Panc1 (cell line): Measurements from ENCODE around the gene ADPRH. TPM values are rescaled to one million over a fixed set of nuclear protein-coding genes. Genes with fewer than 3 reads are reported as not detected.

Source experiments
- ATAC-seq: fragments of 200-7000 bp; cut with Tn5 transposase; 2 replicates; pipeline ENCODE4 v1.9.1; 2020; ENCODE audit warnings: mild to moderate bottlenecking, moderate library complexity
- BruUV-seq: library from RNA; stranded (reverse); fragments of 400-500 nt; replicated peaks from 2 replicates; lab custom pipeline; 2021; lab: Mats Ljungman, UMichigan
- CTCF ChIA-PET: fragments of 300-600 bp; sonication (Branson Sonifier 250); formaldehyde crosslinking; loops from one replicate; lab custom pipeline; 2022; ENCODE audit warnings: antibody characterized with exemption; lab: Charles Lee
- POLR2A ChIA-PET: fragments of 300-600 bp; sonication (Branson Sonifier 250); formaldehyde crosslinking; loops from one replicate; lab custom pipeline; 2022; ENCODE audit warnings: antibody characterized with exemption; lab: Charles Lee
- DNase-seq: peaks from one replicate; pipeline ENCODE4 v3.0.0-alpha.2; 2010; ENCODE audit warnings: low read depth, low spot score
- H3K27ac ChIP-seq: 2 replicates; pipeline ENCODE4 v1.5.1; 2011; ENCODE audit warnings: mild to moderate bottlenecking, low read length, inconsistent platforms
- H3K27me3 ChIP-seq: fragments of 200-500 bp; sonication (Bioruptor generic); 2 replicates; pipeline ENCODE4 v1.6.0; 2014; ENCODE audit warnings: low read length, inconsistent platforms; ENCODE audit not compliant: control insufficient read depth, insufficient read depth
- H3K36me3 ChIP-seq: fragments of 200-500 bp; sonication (Bioruptor generic); 2 replicates; pipeline ENCODE4 v1.5.1; 2014; ENCODE audit warnings: inconsistent platforms, mild to moderate bottlenecking, low read length, moderate library complexity; ENCODE audit not compliant: control insufficient read depth, insufficient read depth
- H3K4me1 ChIP-seq: 2 replicates; pipeline ENCODE4 v1.5.1; 2011; ENCODE audit warnings: inconsistent platforms, mild to moderate bottlenecking, low read length, moderate library complexity; ENCODE audit not compliant: control insufficient read depth, insufficient read depth
- H3K4me3 ChIP-seq, 2 experiments: 2 replicates each; pipeline ENCODE4 v1.5.1; 2011 to 2012; ENCODE audit warnings: low read depth in 2 of 2, low read length in 2 of 2, mild to moderate bottlenecking in 2 of 2, inconsistent platforms in 1 of 2, moderate library complexity in 1 of 2
- H3K9me3 ChIP-seq: fragments of 200-500 bp; sonication (Bioruptor generic); 2 replicates; pipeline ENCODE4 v1.5.1; 2014; ENCODE audit warnings: low read depth, mild to moderate bottlenecking, inconsistent platforms, low read length, moderate library complexity; ENCODE audit not compliant: control insufficient read depth, insufficient read depth
- CTCF ChIP-seq: fragments of 450-650 bp; IDR thresholded peaks from 2 replicates; pipeline ENCODE4 v1.5.1; 2017; ENCODE audit warnings: mild to moderate bottlenecking
- POLR2AphosphoS5 ChIP-seq: IDR thresholded peaks from 2 replicates; pipeline ENCODE4 v1.6.1; 2012; ENCODE audit warnings: mild to moderate bottlenecking, low read depth, low read length, moderate library complexity
- REST ChIP-seq, 2 experiments: IDR thresholded peaks; 2 replicates each; pipeline ENCODE4 v1.6.1; 2011 to 2012; ENCODE audit warnings: low read depth in 2 of 2, control low read depth in 1 of 2, low read length in 1 of 2, mild to moderate bottlenecking in 1 of 2, moderate library complexity in 1 of 2; ENCODE audit not compliant: insufficient read depth in 1 of 2
- SIN3A ChIP-seq: IDR thresholded peaks from 2 replicates; pipeline ENCODE4 v1.6.1; 2012; ENCODE audit warnings: low read depth, mild to moderate bottlenecking, low read length, moderate library complexity, borderline replicate concordance; ENCODE audit not compliant: insufficient read depth
- TCF7L2 ChIP-seq: IDR thresholded peaks from 2 replicates; pipeline ENCODE4 v1.6.1; 2011; ENCODE audit warnings: mild to moderate bottlenecking, low read depth, low read length, inconsistent platforms
- in situ Hi-C: cut with HindIII; loops from 2 replicates; pipeline ENCODE4 v1.10.0; 2016; ENCODE audit warnings: low sequenced_read_pairs, low pct_unique_long_range_greater_than_20kb
- intact Hi-C: fragments of 100-400 bp; cut with micrococcal nuclease; formaldehyde crosslinking; loops from one replicate; pipeline ENCODE4 v1.10.0; 2022; ENCODE audit not compliant: unreplicated experiment
- total RNA-seq: library from RNA; stranded (reverse); gene quantifications from one replicate; pipeline ENCODE4 v1.2.1, GENCODE V29; 2021; ENCODE audit not compliant: unreplicated experiment

Gene ADPRH
- total RNA-seq, 1 experiment from 2014 or later = 7.8 TPM

DNA sequence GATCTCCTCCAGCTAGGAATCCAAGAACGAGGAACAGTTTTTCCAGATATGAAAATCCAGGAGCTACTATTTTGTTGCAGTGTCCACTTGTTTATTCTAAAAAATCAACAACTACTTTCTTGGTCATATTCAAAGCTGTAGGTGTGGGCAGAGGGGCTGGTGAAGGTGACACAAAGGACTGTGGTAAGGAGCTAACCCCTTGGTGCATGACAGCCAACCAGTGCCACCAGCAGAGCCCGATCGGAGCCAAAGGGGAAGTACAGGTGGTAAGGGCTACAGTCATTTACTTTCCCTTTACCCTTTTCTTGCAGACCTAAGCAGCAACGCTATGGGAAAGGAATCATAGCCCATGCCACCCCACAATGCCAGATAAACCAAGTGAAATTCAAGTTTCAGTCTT lies 49.1 kb downstream of the ADPRH start:
- Histone ChIP-seq H3K27ac (no peak overlapping the region), H3K9me3 (no peaks in the 10 kb centered on the region), H3K27me3 (no peaks in the 10 kb centered on the region; the same call in 1 of the 2 replicates), H3K4me3 (no peak overlapping the region), H3K36me3 (no peaks in the 10 kb centered on the region), H3K4me1 (no peaks in the 10 kb centered on the region)
- POLR2A ChIA-PET = no interaction called here
- BruUV-seq = no TSS peak
- TF ChIP-seq REST (IDR thresholded peaks at IDR 0.05; ENCODE audit: insufficient read depth in 1 of 2, low read depth in 2 of 2, low read length in 1 of 2) (no peak), CTCF (no peak), SIN3A (no peak), POLR2AphosphoS5 (no peak), TCF7L2 (no peak)
- in situ Hi-C loops = no loop called here
- intact Hi-C loops = no loop called here
- DNase-seq = no peak
- CTCF ChIA-PET = no interaction called here
- no peak for ATAC-seq

DNA sequence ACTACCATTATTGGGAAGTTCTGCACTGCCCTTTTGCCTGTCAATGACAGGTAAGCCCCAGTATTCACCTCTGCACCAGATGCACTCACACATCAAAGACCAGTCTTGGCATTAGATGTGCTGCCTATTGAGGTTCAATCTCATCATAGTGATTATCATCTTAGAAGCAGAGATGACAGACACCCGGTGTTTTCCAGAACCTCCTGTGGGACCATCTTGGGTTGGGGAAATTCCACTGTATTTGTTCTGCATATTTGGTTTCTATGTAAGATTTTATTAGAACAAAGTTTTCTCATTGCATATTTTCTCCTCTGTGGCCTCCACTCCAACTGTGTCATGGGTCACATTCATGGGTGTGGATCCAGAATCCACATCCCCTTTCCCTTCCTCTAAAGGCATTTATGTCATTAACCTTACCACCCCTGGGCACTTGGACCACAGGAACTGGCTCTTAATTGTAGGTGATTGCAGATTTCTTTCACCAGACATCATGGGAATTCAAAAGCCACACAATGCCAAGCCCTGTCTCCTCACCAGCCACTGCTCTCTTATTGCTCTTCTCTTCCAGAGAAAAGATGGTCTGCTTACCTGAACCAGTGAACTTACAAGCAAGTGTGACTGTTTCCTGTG lies 49.6 kb downstream of the ADPRH start:
- DNase-seq (no peak), ATAC-seq (no peak)
- CTCF ChIA-PET = no interaction called here
- Histone ChIP-seq H3K27ac (no peak overlapping the region), H3K4me1 (no peaks in the 10 kb centered on the region), H3K9me3 (no peaks in the 10 kb centered on the region), H3K36me3 (no peaks in the 10 kb centered on the region), H3K4me3 (no peak overlapping the region), H3K27me3 (no peaks in the 10 kb centered on the region; the same call in 1 of the 2 replicates)
- no TSS peak for BruUV-seq
- intact Hi-C loops = no loop called here
- no peak for TF ChIP-seq REST (IDR thresholded peaks at IDR 0.05; ENCODE audit: insufficient read depth in 1 of 2, low read depth in 2 of 2, low read length in 1 of 2)
- no peak for TF ChIP-seq TCF7L2
- TF ChIP-seq SIN3A = no peak
- no peak for TF ChIP-seq POLR2AphosphoS5
- TF ChIP-seq CTCF = no peak
- POLR2A ChIA-PET = no interaction called here
- in situ Hi-C loops = no loop called here
